ENCODE results near the gene GNRHR.
"Not testable (repeated sequence)": the region's sequence is repeated elsewhere in the genome, so short reads cannot be mapped to it uniquely, and the experiment has no call there.

The GNRHR gene

DNA sequence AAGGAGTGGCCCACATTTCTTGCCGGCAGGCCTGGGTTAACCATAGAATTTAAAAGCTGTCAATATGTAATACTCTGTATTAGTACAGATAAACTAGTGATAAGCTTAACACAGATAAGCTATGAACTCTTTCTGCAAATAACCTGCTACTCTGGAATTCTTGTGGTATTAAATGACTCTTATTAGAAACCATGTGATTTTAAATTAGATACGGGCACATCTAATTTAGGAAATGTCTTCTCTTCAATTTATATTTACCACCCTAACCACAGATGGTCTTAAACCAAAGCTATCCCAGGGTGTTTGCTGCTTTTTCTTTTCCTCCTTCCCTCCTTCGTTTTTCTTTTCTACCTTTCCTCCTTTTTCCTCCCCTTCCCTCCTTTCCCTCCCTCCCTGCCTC is 4.9 kb downstream of the GNRHR start:
- Mint-ChIP-seq H3K27me3 (no peaks in the 10 kb centered on the region), H3K36me3 (ENCODE audit: low read depth) (no peaks in the 10 kb centered on the region), H3K4me1 (peaks cover 9% of the 10 kb centered on the region), H3K9me3 (no peaks in the 10 kb centered on the region), H3K4me3 (no peak overlapping the region), H3K27ac (no peak overlapping the region)
- DNase-seq: no peak
- no peak for ATAC-seq

DNA sequence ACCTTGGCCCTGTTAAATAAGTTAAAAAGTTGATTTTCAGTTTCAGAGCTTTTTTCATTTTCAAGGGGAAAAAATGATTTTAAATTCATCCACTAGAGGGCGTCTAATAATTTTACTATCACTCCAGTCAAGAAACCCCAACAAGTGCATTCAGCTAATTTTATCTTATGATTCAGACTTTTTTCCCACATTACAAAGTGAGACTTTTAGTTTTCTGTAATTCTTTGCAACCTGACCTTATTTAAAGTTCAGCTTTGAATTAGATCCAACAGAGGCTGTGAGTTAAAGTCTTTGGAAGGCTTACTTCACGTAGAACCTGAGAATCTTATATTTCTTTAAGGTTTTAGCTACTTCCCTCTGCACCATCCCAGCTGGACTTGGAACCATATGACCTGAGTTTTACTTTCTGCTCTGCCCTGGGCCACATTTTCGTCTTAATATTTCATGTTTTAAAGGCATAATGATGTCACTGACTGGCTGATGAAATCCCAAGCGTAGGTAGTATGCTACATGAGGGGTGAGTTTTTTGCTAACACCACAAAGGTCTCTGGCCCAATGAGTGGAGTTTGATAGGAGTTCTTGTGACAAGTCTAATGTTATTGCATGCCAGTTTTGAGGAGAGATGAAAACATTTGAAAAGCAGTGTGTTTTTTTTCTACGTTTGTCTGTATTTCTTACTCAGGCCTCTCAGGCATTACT is 7.2 kb downstream of the GNRHR start:
- DNase-seq: no peak
- peak overlapping the region; percentile 76 for H3K27ac Mint-ChIP-seq
- H3K4me3 Mint-ChIP-seq: peak overlapping the region; percentile 37
- H3K27me3 Mint-ChIP-seq: no peaks in the 10 kb centered on the region
- H3K4me1 Mint-ChIP-seq: peaks cover 9% of the 10 kb centered on the region
- no peaks in the 10 kb centered on the region for H3K9me3 Mint-ChIP-seq
- peak; percentile 76 for ATAC-seq
- H3K36me3 Mint-ChIP-seq (ENCODE audit: low read depth): peaks cover 2% of the 10 kb centered on the region

DNA sequence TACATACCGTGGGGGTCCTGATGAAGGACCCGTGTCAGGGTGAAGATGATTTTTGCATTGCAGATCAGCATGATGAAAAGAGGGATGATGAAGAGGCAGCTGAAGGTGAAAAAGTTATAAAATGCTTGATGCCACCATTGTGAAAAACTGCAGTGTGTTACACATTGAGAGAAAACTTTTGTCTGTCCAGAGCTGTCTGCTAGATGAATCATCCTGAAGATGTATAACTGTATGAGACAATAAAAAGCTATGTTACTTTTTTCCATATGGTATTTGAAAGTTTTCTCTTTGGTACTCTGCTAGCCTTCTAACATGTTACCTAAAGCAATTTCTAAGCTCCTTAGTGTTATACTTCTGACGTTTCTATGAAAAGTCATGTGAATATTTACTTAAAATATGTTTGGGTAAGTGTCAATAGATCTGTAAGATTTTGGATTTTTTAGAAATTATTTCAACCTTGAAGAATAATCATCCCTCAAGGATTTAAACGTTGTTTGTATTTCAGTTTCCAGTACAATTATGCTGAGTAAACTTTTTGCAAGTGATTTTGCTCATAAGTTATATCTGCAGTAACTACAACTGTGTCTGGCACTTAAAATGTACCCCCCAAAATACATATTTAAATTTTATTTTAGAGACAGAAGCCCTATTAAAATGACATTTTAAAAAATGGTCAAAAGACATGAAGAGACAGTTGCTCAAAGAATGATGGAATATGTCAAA is 9.5 kb downstream of the GNRHR start:
- Mint-ChIP-seq H3K27ac (no peak overlapping the region), H3K36me3 (ENCODE audit: low read depth) (peaks cover 2% of the 10 kb centered on the region), H3K27me3 (no peaks in the 10 kb centered on the region), H3K4me1 (peaks cover 9% of the 10 kb centered on the region), H3K9me3 (no peaks in the 10 kb centered on the region), H3K4me3 (no peak overlapping the region)
- no peak for ATAC-seq
- DNase-seq: no peak

DNA sequence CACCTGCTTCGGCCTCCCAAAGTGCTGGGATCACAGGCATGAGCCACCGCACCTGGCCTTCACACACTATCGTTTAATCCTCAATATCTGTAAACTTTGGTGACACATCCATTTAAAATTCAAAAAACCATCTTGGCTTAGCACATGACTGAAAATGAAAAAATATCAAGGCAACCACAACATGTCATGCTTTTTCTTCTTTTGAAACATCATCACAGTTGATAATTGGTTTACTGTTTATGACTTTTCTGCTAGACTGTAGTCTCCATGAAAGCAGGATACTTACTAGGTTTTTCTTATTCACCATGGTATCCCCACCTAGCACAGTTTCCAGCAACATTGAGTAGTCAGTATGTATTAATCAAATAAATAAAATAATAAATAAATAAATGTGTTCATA is 11.0 kb downstream of the GNRHR start:
- peaks cover 2% of the 10 kb centered on the region for H3K36me3 Mint-ChIP-seq (ENCODE audit: low read depth)
- no peaks in the 10 kb centered on the region for H3K27me3 Mint-ChIP-seq
- peaks cover 9% of the 10 kb centered on the region for H3K4me1 Mint-ChIP-seq
- no peak overlapping the region for H3K4me3 Mint-ChIP-seq
- H3K27ac Mint-ChIP-seq: no peak overlapping the region
- H3K9me3 Mint-ChIP-seq: no peaks in the 10 kb centered on the region
- ATAC-seq (no peak), DNase-seq (no peak)

DNA sequence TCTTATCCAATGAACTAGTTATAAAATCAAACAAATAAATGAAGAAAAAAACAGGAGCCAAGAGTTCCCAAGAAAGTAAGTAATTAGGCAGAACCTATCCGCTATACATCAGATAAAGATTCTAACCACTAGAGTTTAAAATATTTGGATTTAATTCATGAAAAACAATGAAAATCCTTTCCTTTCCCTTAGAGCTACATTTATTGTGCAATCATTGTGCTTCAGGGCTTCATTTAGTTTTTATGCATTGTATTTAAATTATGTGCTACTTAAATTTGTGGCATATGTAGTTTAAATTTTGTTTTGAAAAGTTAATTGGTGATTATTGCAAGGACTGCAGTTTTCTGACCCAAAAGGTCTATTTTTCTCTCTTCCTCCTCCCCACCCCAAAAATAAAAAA is 17.9 kb downstream of the GNRHR start:
- ATAC-seq (no peak), DNase-seq (no peak)
- Mint-ChIP-seq H3K27ac (no peak overlapping the region), H3K36me3 (ENCODE audit: low read depth) (peaks cover 6% of the 10 kb centered on the region), H3K9me3 (no peaks in the 10 kb centered on the region), H3K4me1 (no peaks in the 10 kb centered on the region), H3K4me3 (no peak overlapping the region), H3K27me3 (no peaks in the 10 kb centered on the region)

DNA sequence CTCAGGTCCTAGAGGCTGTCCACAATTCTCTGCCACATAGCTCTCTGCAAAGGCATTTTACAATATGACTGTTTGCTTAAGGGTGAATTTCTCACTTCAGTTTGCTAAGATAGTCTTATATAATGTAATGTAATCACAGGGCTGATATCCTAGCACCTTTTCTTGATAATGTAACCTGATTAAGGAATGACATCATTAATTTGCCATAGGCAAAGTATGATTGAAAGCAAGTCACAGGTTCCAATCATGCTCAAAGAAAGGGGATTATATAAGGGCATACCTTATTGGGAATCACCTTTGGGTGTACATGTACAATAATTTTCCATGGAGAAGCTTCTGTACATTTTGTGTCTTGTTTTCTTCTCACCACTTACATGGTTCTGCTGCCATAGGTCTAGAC is 18.9 kb downstream of the GNRHR start:
- H3K4me1 Mint-ChIP-seq: no peaks in the 10 kb centered on the region
- no peak overlapping the region for H3K27ac Mint-ChIP-seq
- DNase-seq (no peak), ATAC-seq (no peak)
- no peaks in the 10 kb centered on the region for H3K27me3 Mint-ChIP-seq
- no peaks in the 10 kb centered on the region for H3K9me3 Mint-ChIP-seq
- peaks cover 8% of the 10 kb centered on the region for H3K36me3 Mint-ChIP-seq (ENCODE audit: low read depth)
- H3K4me3 Mint-ChIP-seq: no peak overlapping the region

DNA sequence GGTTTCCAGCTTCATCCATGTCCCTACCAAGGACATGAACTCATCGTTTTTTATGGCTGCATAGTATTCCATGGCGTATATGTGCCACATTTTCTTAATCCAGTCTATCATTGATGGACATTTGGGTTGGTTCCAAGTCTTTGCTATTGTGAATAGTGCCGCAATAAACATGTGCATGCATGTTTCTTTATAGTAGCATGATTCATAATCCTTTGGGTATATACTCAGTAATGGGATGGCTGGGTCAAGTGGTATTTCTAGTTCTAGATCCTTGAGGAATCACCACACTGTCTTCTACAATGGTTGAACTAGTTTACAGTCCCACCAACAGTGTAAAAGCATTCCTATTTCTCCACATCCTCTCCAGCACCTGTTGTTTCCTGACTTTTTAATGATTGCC is 23.7 kb downstream of the GNRHR start:
- peaks cover 24% of the 10 kb centered on the region for H3K36me3 Mint-ChIP-seq (ENCODE audit: low read depth)
- not testable (repeated sequence) for H3K4me3 Mint-ChIP-seq, H3K27me3 Mint-ChIP-seq, H3K9me3 Mint-ChIP-seq, DNase-seq, H3K27ac Mint-ChIP-seq, ATAC-seq
- H3K4me1 Mint-ChIP-seq: peaks cover 13% of the 10 kb centered on the region

DNA sequence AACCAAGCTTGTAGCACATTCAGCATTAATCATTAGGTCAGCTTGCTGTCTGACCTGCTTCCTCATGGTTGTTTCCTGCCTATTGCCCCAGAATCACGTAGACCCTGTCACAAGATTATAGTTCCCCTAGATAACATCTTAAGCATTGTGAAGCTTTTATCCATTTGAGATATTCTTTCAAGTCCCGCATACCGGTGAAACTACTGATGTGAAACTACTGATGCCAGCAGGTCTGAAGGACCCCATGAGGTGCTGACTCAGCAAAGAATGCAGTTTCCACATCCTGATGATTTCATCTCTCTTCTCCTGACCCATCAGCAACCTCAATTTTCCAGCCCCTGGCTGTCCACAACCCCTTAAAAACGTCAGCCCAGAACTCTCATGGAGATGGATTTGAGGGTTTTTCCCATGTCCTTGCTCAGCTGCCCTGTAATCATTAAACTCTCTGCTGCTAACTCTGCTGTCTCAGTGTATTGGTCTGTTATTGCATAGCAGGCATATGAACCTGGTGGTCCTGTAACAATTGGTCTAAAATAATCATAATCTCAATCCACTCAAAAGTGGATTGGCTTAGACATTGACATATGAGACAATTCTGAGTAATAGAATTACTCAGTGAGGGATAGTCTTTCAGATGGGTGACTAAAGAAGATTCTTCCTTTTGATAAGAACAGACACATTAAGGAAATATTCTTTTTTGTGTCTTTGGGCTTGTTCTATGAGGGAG is 26.9 kb downstream of the GNRHR start:
- Mint-ChIP-seq H3K27me3 (no peaks in the 10 kb centered on the region), H3K4me1 (peaks cover 13% of the 10 kb centered on the region), H3K9me3 (peaks cover 7% of the 10 kb centered on the region), H3K27ac (peak overlapping the region; percentile 47), H3K36me3 (ENCODE audit: low read depth) (peaks cover 30% of the 10 kb centered on the region), H3K4me3 (no peak overlapping the region)
- DNase-seq: no peak
- ATAC-seq: peak; percentile 94

DNA sequence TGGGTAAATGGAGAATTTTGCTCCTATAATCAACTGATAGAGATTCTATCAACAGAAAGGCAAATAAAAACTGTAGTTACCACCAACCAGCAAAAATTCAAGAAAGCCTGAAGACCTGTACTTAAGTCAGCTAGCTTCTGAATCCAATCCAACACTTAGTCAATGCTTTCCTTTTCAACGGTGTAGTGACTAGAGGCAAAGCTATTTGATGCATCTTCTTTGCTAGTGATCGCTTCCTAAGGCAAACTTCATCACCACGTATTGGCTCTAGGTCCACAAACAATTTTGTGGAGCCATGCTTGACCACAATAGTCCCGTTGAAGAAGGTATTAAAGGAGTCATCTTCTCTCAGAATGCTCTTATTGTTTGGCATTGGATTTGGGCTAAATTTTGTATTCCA is 28.2 kb downstream of the GNRHR start:
- DNase-seq (no peak), ATAC-seq (no peak)
- H3K27ac Mint-ChIP-seq: no peak overlapping the region
- peaks cover 30% of the 10 kb centered on the region for H3K36me3 Mint-ChIP-seq (ENCODE audit: low read depth)
- H3K27me3 Mint-ChIP-seq: no peaks in the 10 kb centered on the region
- H3K4me1 Mint-ChIP-seq: peaks cover 13% of the 10 kb centered on the region
- H3K9me3 Mint-ChIP-seq: peaks cover 7% of the 10 kb centered on the region
- no peak overlapping the region for H3K4me3 Mint-ChIP-seq

DNA sequence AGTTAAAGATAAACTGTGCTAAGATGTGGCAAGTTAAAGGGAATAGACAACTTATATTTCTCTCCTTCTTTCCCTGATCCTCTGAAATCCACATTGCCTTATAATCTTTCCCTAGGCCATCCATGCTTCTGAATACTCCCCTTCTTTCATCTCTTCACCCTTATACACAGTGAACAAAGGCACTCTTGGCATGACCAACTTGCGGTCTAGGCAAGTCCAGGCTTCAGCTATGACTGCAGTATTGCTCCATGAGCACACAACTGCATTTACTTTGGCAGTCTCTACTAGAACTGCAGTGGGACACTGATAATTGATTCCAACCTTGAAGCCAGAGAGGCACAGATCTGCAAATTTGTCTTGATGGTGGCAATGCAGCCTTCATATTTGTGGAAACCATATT is 29.1 kb downstream of the GNRHR start:
- Mint-ChIP-seq H3K4me3 (no peak overlapping the region), H3K36me3 (ENCODE audit: low read depth) (peaks cover 34% of the 10 kb centered on the region), H3K27ac (no peak overlapping the region), H3K27me3 (no peaks in the 10 kb centered on the region), H3K4me1 (peaks cover 13% of the 10 kb centered on the region), H3K9me3 (peaks cover 7% of the 10 kb centered on the region)
- ATAC-seq: no peak
- DNase-seq: no peak

DNA sequence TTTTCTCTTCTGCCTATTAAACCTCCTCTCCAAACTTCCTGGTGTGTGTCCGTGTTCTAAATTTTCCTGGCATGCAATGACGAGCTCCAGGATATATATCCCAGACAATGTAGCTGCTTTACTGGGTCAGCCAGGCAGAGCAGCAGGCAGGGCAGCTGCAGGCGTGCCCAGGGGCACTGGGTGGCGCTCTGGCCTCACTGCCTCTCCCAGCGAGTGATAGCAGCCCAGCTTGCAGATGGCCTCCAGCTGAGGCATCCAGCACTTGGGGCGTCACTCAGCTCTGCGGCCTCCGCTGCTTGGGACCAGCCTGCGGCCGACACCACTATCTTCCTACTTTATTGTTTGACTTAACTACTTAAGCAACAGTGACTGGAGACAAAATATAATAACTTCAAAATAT is 30.2 kb downstream of the GNRHR start:
- ATAC-seq: no peak
- peaks cover 7% of the 10 kb centered on the region for H3K9me3 Mint-ChIP-seq
- peaks cover 13% of the 10 kb centered on the region for H3K4me1 Mint-ChIP-seq
- no peaks in the 10 kb centered on the region for H3K27me3 Mint-ChIP-seq
- H3K27ac Mint-ChIP-seq: no peak overlapping the region
- H3K4me3 Mint-ChIP-seq: no peak overlapping the region
- DNase-seq: no peak
- peaks cover 30% of the 10 kb centered on the region for H3K36me3 Mint-ChIP-seq (ENCODE audit: low read depth)

DNA sequence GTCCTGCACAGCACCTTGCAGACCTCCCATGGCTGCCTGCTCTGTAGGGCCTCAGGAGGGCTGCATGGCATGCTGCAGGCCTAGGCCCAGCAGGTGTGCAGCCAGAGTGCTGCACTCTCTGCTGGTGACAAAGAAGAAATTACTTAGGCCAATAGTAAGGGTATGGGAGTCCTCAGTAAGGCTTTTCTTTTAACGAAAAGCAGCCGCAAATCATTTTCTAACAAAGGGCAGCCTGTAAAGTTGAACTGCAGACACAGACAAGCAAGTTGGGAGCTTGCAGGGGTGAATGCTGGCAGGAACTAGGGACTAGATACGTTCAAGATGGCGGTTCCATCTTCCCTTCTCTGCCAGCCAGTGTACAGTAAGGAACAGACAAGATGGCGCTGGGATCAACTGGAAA is 30.8 kb downstream of the GNRHR start:
- Mint-ChIP-seq H3K27ac (no peak overlapping the region), H3K4me3 (no peak overlapping the region), H3K27me3 (no peaks in the 10 kb centered on the region), H3K4me1 (peaks cover 13% of the 10 kb centered on the region), H3K36me3 (ENCODE audit: low read depth) (peaks cover 26% of the 10 kb centered on the region), H3K9me3 (peaks cover 7% of the 10 kb centered on the region)
- ATAC-seq: no peak
- no peak for DNase-seq

DNA sequence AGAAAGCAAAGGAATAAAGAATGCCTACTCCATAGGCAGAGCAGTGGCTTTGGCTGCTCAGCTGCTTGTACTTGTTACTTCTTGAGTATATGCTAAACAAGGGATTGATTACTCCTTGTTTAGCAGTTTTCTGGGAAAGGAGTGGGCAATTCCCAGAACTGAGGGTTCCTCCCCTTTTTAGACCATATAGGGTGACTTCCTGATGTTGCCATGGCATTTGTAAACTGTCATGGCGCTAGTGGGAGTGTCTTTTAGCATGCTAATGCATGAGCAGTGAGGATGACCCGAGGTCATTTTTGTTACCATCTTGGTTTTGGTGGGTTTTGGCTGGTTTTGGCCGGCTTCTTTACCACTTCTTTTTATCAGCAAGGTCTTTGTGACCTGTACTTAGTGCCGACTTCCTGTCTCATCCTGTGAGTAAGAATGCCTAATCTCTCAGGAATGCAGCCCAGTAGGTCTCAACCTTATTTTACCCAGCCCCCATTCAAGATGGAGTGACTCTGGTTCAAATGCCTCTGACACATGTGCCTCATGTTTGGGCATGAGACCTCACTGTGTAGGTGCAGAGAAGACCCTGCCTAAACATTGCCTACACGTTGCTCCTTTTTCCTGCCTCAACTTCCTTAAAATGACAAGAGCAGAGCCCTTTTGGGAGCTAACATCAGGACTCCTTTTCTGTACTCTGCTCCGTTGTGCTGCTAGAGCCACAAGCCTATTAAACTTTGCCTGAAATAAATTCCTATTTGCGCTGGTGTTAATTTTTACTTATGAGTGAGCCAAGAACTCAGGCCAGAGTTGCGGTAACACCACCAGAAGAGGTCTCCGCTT is 32.2 kb downstream of the GNRHR start:
- Mint-ChIP-seq H3K9me3 (no peaks in the 10 kb centered on the region), H3K4me1 (peaks cover 5% of the 10 kb centered on the region), H3K4me3 (no peak overlapping the region), H3K27ac (no peak overlapping the region), H3K36me3 (ENCODE audit: low read depth) (peaks cover 21% of the 10 kb centered on the region), H3K27me3 (no peaks in the 10 kb centered on the region)
- ATAC-seq (no peak), DNase-seq (no peak)

DNA sequence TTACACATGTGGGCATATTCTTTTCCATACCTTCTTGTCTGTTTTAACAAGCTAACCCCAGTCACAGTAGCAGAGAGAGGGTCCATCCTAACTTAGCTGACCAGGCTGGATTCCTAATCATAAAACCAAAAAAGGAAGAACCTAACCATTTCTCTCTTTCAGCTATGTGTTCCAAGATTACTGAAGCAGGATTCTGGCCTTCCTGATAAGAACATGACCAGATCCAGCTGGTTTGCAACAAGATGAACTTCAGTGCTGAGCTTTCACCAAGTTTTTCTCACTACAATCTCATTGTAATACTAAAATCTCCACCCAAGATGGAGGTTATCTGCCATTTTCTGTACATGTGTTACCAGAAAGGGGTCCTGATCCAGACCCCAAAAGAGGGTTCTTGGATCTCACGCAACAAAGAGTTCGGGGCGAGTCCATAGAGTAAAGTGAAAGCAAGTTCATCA is 32.8 kb downstream of the GNRHR start:
- H3K36me3 Mint-ChIP-seq (ENCODE audit: low read depth): peaks cover 23% of the 10 kb centered on the region
- no peak for DNase-seq
- H3K9me3 Mint-ChIP-seq: no peaks in the 10 kb centered on the region
- H3K4me3 Mint-ChIP-seq: no peak overlapping the region
- H3K27ac Mint-ChIP-seq: no peak overlapping the region
- no peaks in the 10 kb centered on the region for H3K27me3 Mint-ChIP-seq
- no peaks in the 10 kb centered on the region for H3K4me1 Mint-ChIP-seq
- no peak for ATAC-seq
